GM23338 (cell line): ENCODE measurements around the gene SMIM44. TPM values are rescaled to one million over a fixed set of nuclear protein-coding genes. Genes with fewer than 3 reads are reported as not detected.

Source experiments
- ATAC-seq: fragments of 200-7000 bp; cut with Tn5 transposase; 3 replicates; pipeline ENCODE4 v1.9.1; 2020
- DNase-seq: peaks from one replicate; pipeline ENCODE4 v3.0.0-alpha.2; 2015; ENCODE audit warnings: low spot score
- H2AFZ ChIP-seq: fragments of 200-600 bp; sonication (generic); 2 replicates; pipeline ENCODE4 v1.8.0; 2016; ENCODE audit warnings: antibody characterized with exemption, mild to moderate bottlenecking, moderate library complexity
- H3F3A ChIP-seq: fragments of 200-600 bp; sonication (generic); replicated peaks from 2 replicates; pipeline ENCODE4 v1.8.0; 2017; ENCODE audit warnings: antibody characterized with exemption, mixed run types, low read depth
- H3K27ac ChIP-seq: fragments of 200-600 bp; sonication (generic); 2 replicates; pipeline ENCODE4 v1.6.1; 2016; ENCODE audit warnings: low read depth
- H3K27me3 ChIP-seq: fragments of 200-600 bp; sonication (generic); 2 replicates; pipeline ENCODE4 v1.8.0; 2016; ENCODE audit warnings: mild to moderate bottlenecking, mixed run types, moderate library complexity; ENCODE audit not compliant: insufficient read depth
- H3K36me3 ChIP-seq: fragments of 200-600 bp; sonication (generic); 2 replicates; pipeline ENCODE4 v1.8.0; 2016; ENCODE audit warnings: mild to moderate bottlenecking; ENCODE audit not compliant: insufficient read depth
- H3K4me1 ChIP-seq: fragments of 200-600 bp; sonication (generic); 2 replicates; pipeline ENCODE4 v1.8.0; 2016; ENCODE audit warnings: mild to moderate bottlenecking, moderate library complexity; ENCODE audit not compliant: insufficient read depth
- H3K4me2 ChIP-seq: fragments of 200-600 bp; sonication (generic); 2 replicates; pipeline ENCODE4 v1.7.1; 2017; ENCODE audit warnings: mixed run types
- H3K4me3 ChIP-seq: fragments of 200-600 bp; sonication (generic); 2 replicates; pipeline ENCODE4 v1.6.1; 2016; ENCODE audit warnings: mixed run types
- H3K79me2 ChIP-seq: fragments of 200-600 bp; sonication (generic); replicated peaks from 2 replicates; pipeline ENCODE4 v1.8.0; 2017; ENCODE audit warnings: mild to moderate bottlenecking; ENCODE audit not compliant: insufficient read depth
- H3K9me2 ChIP-seq: fragments of 200-600 bp; sonication (generic); 2 replicates; pipeline ENCODE4 v1.8.0; 2017; ENCODE audit not compliant: insufficient read depth
- H4K20me1 ChIP-seq: fragments of 200-600 bp; sonication (generic); replicated peaks from 2 replicates; pipeline ENCODE4 v1.8.0; 2017; ENCODE audit warnings: mild to moderate bottlenecking; ENCODE audit not compliant: insufficient read depth
- H3K27ac Mint-ChIP-seq: 2 replicates; pipeline ENCODE4 v1.8.0; 2020; ENCODE audit warnings: inconsistent platforms, mild to moderate bottlenecking, moderate library complexity, mixed read lengths
- H3K27me3 Mint-ChIP-seq: 3 replicates; pipeline ENCODE4 v1.8.0; 2022; ENCODE audit warnings: low read depth, mild to moderate bottlenecking, moderate library complexity, mixed read lengths, inconsistent platforms; ENCODE audit not compliant: insufficient read depth, poor library complexity
- H3K36me3 Mint-ChIP-seq: 3 replicates; pipeline ENCODE4 v1.8.0; 2021; ENCODE audit warnings: low read depth, mild to moderate bottlenecking, inconsistent platforms, moderate library complexity, mixed read lengths
- H3K4me1 Mint-ChIP-seq: 3 replicates; pipeline ENCODE4 v1.8.0; 2020; ENCODE audit warnings: mild to moderate bottlenecking, inconsistent platforms, mixed read lengths
- H3K4me3 Mint-ChIP-seq: 3 replicates; pipeline ENCODE4 v1.8.0; 2021; ENCODE audit warnings: moderate library complexity, mild to moderate bottlenecking, inconsistent platforms, mixed read lengths
- H3K9me3 Mint-ChIP-seq: 3 replicates; pipeline ENCODE4 v1.8.0; 2020; ENCODE audit warnings: moderate library complexity, mild to moderate bottlenecking, inconsistent platforms, mixed read lengths
- CREB1 ChIP-seq: fragments of 250-450 bp; sonication (Bioruptor Pico); IDR thresholded peaks from 2 replicates; pipeline ENCODE4 v1.5.0; 2020; ENCODE audit warnings: low read depth, mild to moderate bottlenecking, moderate library complexity
- EZH2 ChIP-seq: fragments of 200-600 bp; sonication (generic); IDR thresholded peaks from one replicate; pipeline ENCODE4 v1.8.0; 2017; ENCODE audit warnings: antibody characterized with exemption, mild to moderate bottlenecking, low read depth; ENCODE audit not compliant: unreplicated experiment
- JUNB ChIP-seq: IDR thresholded peaks from one replicate; pipeline ENCODE4 v1.6.1; 2016; ENCODE audit warnings: antibody characterized with exemption; ENCODE audit not compliant: unreplicated experiment
- POLR2AphosphoS5 ChIP-seq: IDR thresholded peaks from 2 replicates; pipeline ENCODE4 v1.6.1; 2016; ENCODE audit warnings: antibody characterized with exemption, low read depth
- STAT1 ChIP-seq: IDR thresholded peaks from one replicate; pipeline ENCODE4 v1.6.1; 2016; ENCODE audit warnings: antibody characterized with exemption; ENCODE audit not compliant: unreplicated experiment
- ZNF114 ChIP-seq: fragments of 250-450 bp; sonication (Bioruptor Pico); IDR thresholded peaks from 2 replicates; pipeline ENCODE4 v1.5.0; 2020; ENCODE audit warnings: mild to moderate bottlenecking, moderate library complexity
- ZNF331 ChIP-seq: fragments of 250-450 bp; sonication (Bioruptor Pico); IDR thresholded peaks from 2 replicates; pipeline ENCODE4 v1.5.0; 2020; ENCODE audit warnings: low read depth, mild to moderate bottlenecking, moderate library complexity
- polyA plus RNA-seq: library from polyadenylated mRNA; unstranded; fragments of >200 nt; fragmentation: Nextera tagmentation; extraction: Ambion mirVana; gene quantifications from 2 replicates; pipeline ENCODE4 v1.2.1, GENCODE V29; 2016
- total RNA-seq: library from RNA; depleted of rRNA; stranded (reverse); fragments of >200 nt; shearing (Covaris generic); gene quantifications from 2 replicates; pipeline ENCODE4 v1.2.3, GENCODE V29; 2014
- TF ChIP-seq, protein P1 (sequence below): IDR thresholded peaks from one replicate; pipeline ENCODE4 v1.6.1; 2018; ENCODE audit warnings: antibody characterized with exemption; ENCODE audit not compliant: unreplicated experiment
- TF ChIP-seq, protein P2 (sequence below): IDR thresholded peaks from 2 replicates; pipeline ENCODE4 v1.6.1; 2016; ENCODE audit warnings: antibody characterized with exemption
- TF ChIP-seq, protein P3 (sequence below): fragments of 250-450 bp; sonication (Bioruptor Pico); IDR thresholded peaks from 2 replicates; pipeline ENCODE4 v1.5.0; 2020; ENCODE audit warnings: mild to moderate bottlenecking, moderate library complexity
- TF ChIP-seq, protein P4 (sequence below), 2 experiments: fragments of 200-600 bp in 1 of 2; sonication (generic) in 1 of 2; conservative IDR thresholded peaks; 2 replicates each; pipeline versions ENCODE4 v1.5.1 to v1.6.1; 2016 to 2017; ENCODE audit warnings: antibody characterized with exemption in 2 of 2, low read depth in 2 of 2, mild to moderate bottlenecking in 2 of 2, moderate library complexity in 1 of 2

SMIM44 gene
- total and polyA plus RNA-seq, 2 experiments from 2014 or later: not detected

GRCh38 chr19:3477506-3477905 is 5.7 kb downstream of the SMIM44 start (continued):
- TF ChIP-seq, protein P1, sequence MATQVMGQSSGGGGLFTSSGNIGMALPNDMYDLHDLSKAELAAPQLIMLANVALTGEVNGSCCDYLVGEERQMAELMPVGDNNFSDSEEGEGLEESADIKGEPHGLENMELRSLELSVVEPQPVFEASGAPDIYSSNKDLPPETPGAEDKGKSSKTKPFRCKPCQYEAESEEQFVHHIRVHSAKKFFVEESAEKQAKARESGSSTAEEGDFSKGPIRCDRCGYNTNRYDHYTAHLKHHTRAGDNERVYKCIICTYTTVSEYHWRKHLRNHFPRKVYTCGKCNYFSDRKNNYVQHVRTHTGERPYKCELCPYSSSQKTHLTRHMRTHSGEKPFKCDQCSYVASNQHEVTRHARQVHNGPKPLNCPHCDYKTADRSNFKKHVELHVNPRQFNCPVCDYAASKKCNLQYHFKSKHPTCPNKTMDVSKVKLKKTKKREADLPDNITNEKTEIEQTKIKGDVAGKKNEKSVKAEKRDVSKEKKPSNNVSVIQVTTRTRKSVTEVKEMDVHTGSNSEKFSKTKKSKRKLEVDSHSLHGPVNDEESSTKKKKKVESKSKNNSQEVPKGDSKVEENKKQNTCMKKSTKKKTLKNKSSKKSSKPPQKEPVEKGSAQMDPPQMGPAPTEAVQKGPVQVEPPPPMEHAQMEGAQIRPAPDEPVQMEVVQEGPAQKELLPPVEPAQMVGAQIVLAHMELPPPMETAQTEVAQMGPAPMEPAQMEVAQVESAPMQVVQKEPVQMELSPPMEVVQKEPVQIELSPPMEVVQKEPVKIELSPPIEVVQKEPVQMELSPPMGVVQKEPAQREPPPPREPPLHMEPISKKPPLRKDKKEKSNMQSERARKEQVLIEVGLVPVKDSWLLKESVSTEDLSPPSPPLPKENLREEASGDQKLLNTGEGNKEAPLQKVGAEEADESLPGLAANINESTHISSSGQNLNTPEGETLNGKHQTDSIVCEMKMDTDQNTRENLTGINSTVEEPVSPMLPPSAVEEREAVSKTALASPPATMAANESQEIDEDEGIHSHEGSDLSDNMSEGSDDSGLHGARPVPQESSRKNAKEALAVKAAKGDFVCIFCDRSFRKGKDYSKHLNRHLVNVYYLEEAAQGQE: no peak
- TF ChIP-seq STAT1 (no peak), CREB1 (CRISPR knock-in tag) (no peak)
- TF ChIP-seq, protein P2, sequence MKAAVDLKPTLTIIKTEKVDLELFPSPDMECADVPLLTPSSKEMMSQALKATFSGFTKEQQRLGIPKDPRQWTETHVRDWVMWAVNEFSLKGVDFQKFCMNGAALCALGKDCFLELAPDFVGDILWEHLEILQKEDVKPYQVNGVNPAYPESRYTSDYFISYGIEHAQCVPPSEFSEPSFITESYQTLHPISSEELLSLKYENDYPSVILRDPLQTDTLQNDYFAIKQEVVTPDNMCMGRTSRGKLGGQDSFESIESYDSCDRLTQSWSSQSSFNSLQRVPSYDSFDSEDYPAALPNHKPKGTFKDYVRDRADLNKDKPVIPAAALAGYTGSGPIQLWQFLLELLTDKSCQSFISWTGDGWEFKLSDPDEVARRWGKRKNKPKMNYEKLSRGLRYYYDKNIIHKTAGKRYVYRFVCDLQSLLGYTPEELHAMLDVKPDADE: no peak

DNA sequence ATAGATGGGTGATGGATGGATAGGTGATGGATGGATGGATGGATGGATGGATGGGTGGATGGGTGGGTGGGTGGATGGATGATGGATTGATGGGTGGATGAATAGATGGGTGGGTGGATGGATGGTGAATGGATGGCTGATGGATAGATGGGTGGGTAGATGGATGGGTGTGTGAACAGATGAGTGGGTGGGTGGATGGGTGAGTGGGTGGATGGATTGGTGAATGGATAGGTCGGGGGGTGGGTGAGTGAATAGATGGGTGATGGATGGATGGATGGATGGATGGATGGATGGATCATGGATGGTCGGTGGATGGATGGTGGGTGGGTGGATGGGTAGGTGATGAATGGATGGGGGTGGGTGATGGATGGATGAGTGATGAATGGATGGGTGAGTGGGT is 6.4 kb downstream of the SMIM44 start:
- Histone ChIP-seq H3K36me3 (no peaks in the 10 kb centered on the region), H3K4me3 (no peak overlapping the region), H3K27me3 (no peaks in the 10 kb centered on the region), H2AFZ (no peak overlapping the region), H4K20me1 (no peaks in the 10 kb centered on the region), H3K4me2 (no peak overlapping the region), H3K9me2 (peaks cover 7% of the 10 kb centered on the region; the same call in 1 of the 2 replicates), H3K79me2 (no peaks in the 10 kb centered on the region), H3K27ac (no peak overlapping the region), H3F3A (0 out of 2 replicates have a peak, but pooled peaks cover 4% of the 10 kb centered on the region), H3K4me1 (peaks cover 11% of the 10 kb centered on the region; the same call in 1 of the 2 replicates)
- no peaks in the 10 kb centered on the region for H3K36me3 Mint-ChIP-seq
- no peak for ATAC-seq
- no peak for DNase-seq
- H3K9me3 Mint-ChIP-seq: no peaks in the 10 kb centered on the region; the same call in 2 of the 3 replicates
- H3K27me3 Mint-ChIP-seq: peaks cover 21% of the 10 kb centered on the region
- no peak overlapping the region for H3K27ac Mint-ChIP-seq
- H3K4me1 Mint-ChIP-seq: peaks cover 6% of the 10 kb centered on the region; the same call in 2 of the 3 replicates
- H3K4me3 Mint-ChIP-seq: no peak overlapping the region
- no peak for TF ChIP-seq EZH2
- no peak for TF ChIP-seq JUNB
- TF ChIP-seq, protein P3, sequence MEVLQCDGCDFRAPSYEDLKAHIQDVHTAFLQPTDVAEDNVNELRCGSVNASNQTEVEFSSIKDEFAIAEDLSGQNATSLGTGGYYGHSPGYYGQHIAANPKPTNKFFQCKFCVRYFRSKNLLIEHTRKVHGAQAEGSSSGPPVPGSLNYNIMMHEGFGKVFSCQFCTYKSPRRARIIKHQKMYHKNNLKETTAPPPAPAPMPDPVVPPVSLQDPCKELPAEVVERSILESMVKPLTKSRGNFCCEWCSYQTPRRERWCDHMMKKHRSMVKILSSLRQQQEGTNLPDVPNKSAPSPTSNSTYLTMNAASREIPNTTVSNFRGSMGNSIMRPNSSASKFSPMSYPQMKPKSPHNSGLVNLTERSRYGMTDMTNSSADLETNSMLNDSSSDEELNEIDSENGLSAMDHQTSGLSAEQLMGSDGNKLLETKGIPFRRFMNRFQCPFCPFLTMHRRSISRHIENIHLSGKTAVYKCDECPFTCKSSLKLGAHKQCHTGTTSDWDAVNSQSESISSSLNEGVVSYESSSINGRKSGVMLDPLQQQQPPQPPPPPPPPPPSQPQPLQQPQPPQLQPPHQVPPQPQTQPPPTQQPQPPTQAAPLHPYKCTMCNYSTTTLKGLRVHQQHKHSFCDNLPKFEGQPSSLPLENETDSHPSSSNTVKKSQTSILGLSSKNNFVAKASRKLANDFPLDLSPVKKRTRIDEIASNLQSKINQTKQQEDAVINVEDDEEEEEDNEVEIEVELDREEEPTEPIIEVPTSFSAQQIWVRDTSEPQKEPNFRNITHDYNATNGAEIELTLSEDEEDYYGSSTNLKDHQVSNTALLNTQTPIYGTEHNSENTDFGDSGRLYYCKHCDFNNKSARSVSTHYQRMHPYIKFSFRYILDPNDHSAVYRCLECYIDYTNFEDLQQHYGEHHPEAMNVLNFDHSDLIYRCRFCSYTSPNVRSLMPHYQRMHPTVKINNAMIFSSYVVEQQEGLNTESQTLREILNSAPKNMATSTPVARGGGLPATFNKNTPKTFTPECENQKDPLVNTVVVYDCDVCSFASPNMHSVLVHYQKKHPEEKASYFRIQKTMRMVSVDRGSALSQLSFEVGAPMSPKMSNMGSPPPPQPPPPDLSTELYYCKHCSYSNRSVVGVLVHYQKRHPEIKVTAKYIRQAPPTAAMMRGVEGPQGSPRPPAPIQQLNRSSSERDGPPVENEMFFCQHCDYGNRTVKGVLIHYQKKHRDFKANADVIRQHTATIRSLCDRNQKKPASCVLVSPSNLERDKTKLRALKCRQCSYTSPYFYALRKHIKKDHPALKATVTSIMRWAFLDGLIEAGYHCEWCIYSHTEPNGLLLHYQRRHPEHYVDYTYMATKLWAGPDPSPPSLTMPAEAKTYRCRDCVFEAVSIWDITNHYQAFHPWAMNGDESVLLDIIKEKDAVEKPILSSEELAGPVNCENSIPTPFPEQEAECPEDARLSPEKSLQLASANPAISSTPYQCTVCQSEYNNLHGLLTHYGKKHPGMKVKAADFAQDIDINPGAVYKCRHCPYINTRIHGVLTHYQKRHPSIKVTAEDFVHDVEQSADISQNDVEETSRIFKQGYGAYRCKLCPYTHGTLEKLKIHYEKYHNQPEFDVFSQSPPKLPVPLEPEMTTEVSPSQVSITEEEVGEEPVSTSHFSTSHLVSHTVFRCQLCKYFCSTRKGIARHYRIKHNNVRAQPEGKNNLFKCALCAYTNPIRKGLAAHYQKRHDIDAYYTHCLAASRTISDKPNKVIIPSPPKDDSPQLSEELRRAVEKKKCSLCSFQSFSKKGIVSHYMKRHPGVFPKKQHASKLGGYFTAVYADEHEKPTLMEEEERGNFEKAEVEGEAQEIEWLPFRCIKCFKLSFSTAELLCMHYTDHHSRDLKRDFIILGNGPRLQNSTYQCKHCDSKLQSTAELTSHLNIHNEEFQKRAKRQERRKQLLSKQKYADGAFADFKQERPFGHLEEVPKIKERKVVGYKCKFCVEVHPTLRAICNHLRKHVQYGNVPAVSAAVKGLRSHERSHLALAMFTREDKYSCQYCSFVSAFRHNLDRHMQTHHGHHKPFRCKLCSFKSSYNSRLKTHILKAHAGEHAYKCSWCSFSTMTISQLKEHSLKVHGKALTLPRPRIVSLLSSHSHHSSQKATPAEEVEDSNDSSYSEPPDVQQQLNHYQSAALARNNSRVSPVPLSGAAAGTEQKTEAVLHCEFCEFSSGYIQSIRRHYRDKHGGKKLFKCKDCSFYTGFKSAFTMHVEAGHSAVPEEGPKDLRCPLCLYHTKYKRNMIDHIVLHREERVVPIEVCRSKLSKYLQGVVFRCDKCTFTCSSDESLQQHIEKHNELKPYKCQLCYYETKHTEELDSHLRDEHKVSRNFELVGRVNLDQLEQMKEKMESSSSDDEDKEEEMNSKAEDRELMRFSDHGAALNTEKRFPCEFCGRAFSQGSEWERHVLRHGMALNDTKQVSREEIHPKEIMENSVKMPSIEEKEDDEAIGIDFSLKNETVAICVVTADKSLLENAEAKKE (CRISPR knock-in tag): no peak
- no peak for TF ChIP-seq POLR2AphosphoS5
- TF ChIP-seq ZNF114 (CRISPR knock-in tag): no peak
- no peak for TF ChIP-seq CREB1 (CRISPR knock-in tag)
- TF ChIP-seq, protein P4, sequence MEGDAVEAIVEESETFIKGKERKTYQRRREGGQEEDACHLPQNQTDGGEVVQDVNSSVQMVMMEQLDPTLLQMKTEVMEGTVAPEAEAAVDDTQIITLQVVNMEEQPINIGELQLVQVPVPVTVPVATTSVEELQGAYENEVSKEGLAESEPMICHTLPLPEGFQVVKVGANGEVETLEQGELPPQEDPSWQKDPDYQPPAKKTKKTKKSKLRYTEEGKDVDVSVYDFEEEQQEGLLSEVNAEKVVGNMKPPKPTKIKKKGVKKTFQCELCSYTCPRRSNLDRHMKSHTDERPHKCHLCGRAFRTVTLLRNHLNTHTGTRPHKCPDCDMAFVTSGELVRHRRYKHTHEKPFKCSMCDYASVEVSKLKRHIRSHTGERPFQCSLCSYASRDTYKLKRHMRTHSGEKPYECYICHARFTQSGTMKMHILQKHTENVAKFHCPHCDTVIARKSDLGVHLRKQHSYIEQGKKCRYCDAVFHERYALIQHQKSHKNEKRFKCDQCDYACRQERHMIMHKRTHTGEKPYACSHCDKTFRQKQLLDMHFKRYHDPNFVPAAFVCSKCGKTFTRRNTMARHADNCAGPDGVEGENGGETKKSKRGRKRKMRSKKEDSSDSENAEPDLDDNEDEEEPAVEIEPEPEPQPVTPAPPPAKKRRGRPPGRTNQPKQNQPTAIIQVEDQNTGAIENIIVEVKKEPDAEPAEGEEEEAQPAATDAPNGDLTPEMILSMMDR (conservative IDR thresholded peaks at IDR 0.05; ENCODE audit: low read depth in 2 of 2): no peak
- no peak for TF ChIP-seq ZNF331 (CRISPR knock-in tag)
